ENCODE data around the gene NFKBIB.

DNA sequence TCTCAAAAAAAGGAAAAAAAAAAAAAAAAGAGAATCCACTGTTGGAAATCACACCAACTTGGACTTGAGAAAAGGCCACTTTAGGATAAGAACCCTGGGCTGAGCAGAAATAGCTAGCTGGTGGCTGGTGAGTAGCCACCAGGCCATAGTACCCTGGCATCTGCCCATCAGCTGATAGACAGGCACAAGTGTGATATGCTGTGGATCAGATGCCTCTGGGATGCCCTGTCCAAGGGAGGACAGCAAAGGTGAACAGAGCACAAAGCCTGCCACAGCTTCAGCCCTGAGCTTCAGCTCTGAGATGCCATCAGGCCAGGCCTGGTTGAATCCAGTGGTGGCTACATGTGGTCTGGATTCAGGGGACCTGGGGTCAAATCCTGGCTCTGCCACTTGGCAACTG, 9.1 kb upstream of the NFKBIB start:
- no peak for TF ChIP-seq SUZ12 (IDR thresholded peaks at IDR 0.05; ENCODE audit: extremely low read depth, insufficient read depth, insufficient read length)
- no peak for TF ChIP-seq YY1 (IDR thresholded peaks at IDR 0.05; ENCODE audit: insufficient read depth, insufficient read length)
- no peak for TF ChIP-seq ZNF274 (IDR thresholded peaks at IDR 0.05; ENCODE audit: low read depth, low read length)
